Measurements from ENCODE around the gene VPS51.

GRCh38 chr11:65132238-65132987 lies 36.4 kb downstream of the VPS51 start:
- TF ChIP-seq FOXA1 (IDR thresholded peaks at IDR 0.05) (no peak), FOXK2 (IDR thresholded peaks at IDR 0.05) (no peak), FOXM1 (IDR thresholded peaks at IDR 0.05; ENCODE audit: borderline replicate concordance) (no peak), ZNF384 (IDR thresholded peaks at IDR 0.05) (no peak), ARNT (IDR thresholded peaks at IDR 0.05) (no peak), CTBP1 (IDR thresholded peaks at IDR 0.05; ENCODE audit: borderline replicate concordance) (no peak), SP1 (IDR thresholded peaks at IDR 0.05) (no peak), LEF1 (IDR thresholded peaks at IDR 0.05; ENCODE audit: borderline replicate concordance) (no peak)

Data from HEK293T (cell line).